Gastrocnemius medialis (tissue), 4 donors: ENCODE measurements around the gene TSPAN9. TPM values are rescaled to one million over a fixed set of nuclear protein-coding genes. Genes with fewer than 3 reads are reported as not detected.

Experiments used
- ATAC-seq, 2 donors: fragments of 150-250 bp; one replicate each; pipeline ENCODE4 v1.9.1; 2016
- DNase-seq, 2 donors: peaks; one replicate each; pipeline ENCODE4 v3.0.0-alpha.2; 2019
- H3K27ac ChIP-seq, 4 donors: fragments of 200-600 bp; sonication (generic); 1 replicate in 1 of 4; 2 replicates in 3 of 4; pipeline ENCODE4 v1.5.1; 2016 to 2018; ENCODE audit warnings: mild to moderate bottlenecking in 2 of 4, moderate library complexity in 1 of 4
- H3K27me3 ChIP-seq, 3 donors: fragments of 200-600 bp; sonication (generic) in 2 of 3; 1 replicate in 1 of 3; 2 replicates in 2 of 3; pipeline versions ENCODE4 v1.5.1 to v1.6.0; 2016 to 2019; ENCODE audit warnings: mild to moderate bottlenecking in 1 of 3, moderate library complexity in 1 of 3
- H3K36me3 ChIP-seq, 2 donors: fragments of 200-600 bp; sonication (generic) in 1 of 2; one replicate each; pipeline ENCODE4 v1.5.1; 2017 to 2018
- H3K4me1 ChIP-seq, 2 donors: fragments of 200-600 bp; sonication (generic) in 1 of 2; one replicate each; pipeline ENCODE4 v1.5.1; 2016 to 2017; ENCODE audit warnings: mild to moderate bottlenecking in 2 of 2
- H3K4me3 ChIP-seq, 4 donors: fragments of 200-600 bp; sonication (generic) in 3 of 4; 1 replicate in 1 of 4; 2 replicates in 3 of 4; pipeline ENCODE4 v1.5.1; 2016 to 2019; ENCODE audit warnings: mild to moderate bottlenecking in 2 of 4
- H3K9me3 ChIP-seq, 3 donors: fragments of 200-600 bp; sonication (generic) in 2 of 3; 1 replicate in 1 of 3; 2 replicates in 2 of 3; pipeline ENCODE4 v1.5.1; 2016 to 2019
- POLR2A ChIP-seq, 2 donors: fragments of 450-650 bp; IDR thresholded peaks; one replicate each; pipeline ENCODE4 v1.6.1; 2017; ENCODE audit warnings: antibody characterized with exemption in 2 of 2, mild to moderate bottlenecking in 2 of 2, moderate library complexity in 2 of 2
- in situ Hi-C, 4 donors: fragments of 200-750 bp; cut with MboI; loops; one replicate each; pipeline versions ENCODE4 v1.15.0 to v1.8.0; 2017; ENCODE audit warnings: low sequenced_read_pairs in 4 of 4
- intact Hi-C: fragments of 100-400 bp; cut with DNase I; formaldehyde crosslinking; loops from one replicate; pipeline ENCODE4 v1.15.1; 2023; ENCODE audit warnings: low total_unique reads
- total RNA-seq, 4 donors: library from RNA; depleted of rRNA; stranded (reverse); fragments of >200 nt; gene quantifications; one replicate each; pipeline versions ENCODE4 v1.1.0 to v1.2.3, GENCODE V29; 2016
- TF ChIP-seq, protein P1 (sequence below), 5 experiments: fragments of 450-650 bp in 3 of 5; fragments of 200-600 bp in 2 of 5; sonication (generic) in 2 of 5; IDR thresholded peaks in 4 of 5; conservative IDR thresholded peaks in 1 of 5; 1 replicate in 4 of 5; 2 replicates in 1 of 5; pipeline ENCODE4 v1.5.1; 2016 to 2019; ENCODE audit warnings: antibody characterized with exemption in 5 of 5, mild to moderate bottlenecking in 3 of 5, moderate library complexity in 3 of 5

Gene TSPAN9
- total RNA-seq, 4 donors from 2014 or later = 4.7 to 9.4 (median 7.4) TPM

DNA sequence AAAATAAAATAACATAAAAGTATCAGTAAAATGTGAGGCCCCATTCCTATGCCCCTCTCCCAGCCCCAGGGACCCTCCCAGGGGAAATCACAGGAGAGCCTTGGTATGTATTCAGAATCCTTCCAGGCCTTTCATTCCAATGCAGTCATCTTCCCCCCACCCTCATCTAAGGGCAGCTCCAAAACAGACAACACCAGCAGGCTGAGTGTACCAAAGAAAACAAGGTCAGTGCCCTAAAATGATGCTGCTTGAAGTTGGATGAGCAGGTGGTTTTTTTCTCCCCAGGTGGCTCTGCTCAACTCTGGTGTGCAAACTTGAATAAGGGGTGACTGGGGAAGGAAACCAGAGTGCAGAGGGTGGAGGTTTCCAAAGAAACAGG lies 56.2 kb downstream of the TSPAN9 start:
- no peak overlapping the region for H3K4me3 ChIP-seq
- TF ChIP-seq POLR2A (IDR thresholded peaks at IDR 0.05) = no peak
- TF ChIP-seq, protein P1, sequence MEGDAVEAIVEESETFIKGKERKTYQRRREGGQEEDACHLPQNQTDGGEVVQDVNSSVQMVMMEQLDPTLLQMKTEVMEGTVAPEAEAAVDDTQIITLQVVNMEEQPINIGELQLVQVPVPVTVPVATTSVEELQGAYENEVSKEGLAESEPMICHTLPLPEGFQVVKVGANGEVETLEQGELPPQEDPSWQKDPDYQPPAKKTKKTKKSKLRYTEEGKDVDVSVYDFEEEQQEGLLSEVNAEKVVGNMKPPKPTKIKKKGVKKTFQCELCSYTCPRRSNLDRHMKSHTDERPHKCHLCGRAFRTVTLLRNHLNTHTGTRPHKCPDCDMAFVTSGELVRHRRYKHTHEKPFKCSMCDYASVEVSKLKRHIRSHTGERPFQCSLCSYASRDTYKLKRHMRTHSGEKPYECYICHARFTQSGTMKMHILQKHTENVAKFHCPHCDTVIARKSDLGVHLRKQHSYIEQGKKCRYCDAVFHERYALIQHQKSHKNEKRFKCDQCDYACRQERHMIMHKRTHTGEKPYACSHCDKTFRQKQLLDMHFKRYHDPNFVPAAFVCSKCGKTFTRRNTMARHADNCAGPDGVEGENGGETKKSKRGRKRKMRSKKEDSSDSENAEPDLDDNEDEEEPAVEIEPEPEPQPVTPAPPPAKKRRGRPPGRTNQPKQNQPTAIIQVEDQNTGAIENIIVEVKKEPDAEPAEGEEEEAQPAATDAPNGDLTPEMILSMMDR (IDR thresholded peaks at IDR 0.05 in 4 of 5, conservative IDR thresholded peaks at IDR 0.05 in 1 of 5) = no peak
- in situ Hi-C loops (loop anchor here in 3 of 4 donors (5.0 to 25.0 kb wide), 5 partner anchors 59 to 654 kb away; partner anchors contain the start of gene TSPAN9 (in 2 of the 3)), intact Hi-C loops (no loop called here)
- H3K36me3 ChIP-seq = no peaks in the 10 kb centered on the region
- no peak for DNase-seq
- peaks cover 20 to 41% of the 10 kb centered on the region in 2 donors for H3K4me1 ChIP-seq
- no peak for ATAC-seq
- H3K27ac ChIP-seq = no peak overlapping the region
- H3K27me3 ChIP-seq = no peaks in the 10 kb centered on the region
- no peaks in the 10 kb centered on the region for H3K9me3 ChIP-seq

DNA sequence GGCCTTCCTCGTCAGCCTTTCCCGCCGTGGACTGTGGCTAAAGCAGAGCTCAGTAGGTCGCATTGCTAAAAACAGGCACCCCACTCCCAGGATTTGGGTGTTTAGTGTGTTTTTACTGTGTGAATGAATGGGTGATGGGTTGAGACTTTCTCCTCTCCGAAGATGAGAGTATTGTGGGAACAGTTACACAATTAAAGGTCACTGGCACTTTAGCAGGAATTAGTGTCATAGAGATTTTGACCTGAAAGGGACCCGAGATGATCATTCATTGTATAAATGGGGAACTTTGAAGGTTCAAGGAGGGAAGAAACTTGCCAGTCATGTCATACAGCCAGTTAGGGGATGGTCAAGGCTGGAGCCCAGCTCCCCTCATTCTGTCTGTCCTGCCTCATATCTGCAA lies 56.9 kb downstream of the TSPAN9 start:
- Histone ChIP-seq H3K36me3 (no peaks in the 10 kb centered on the region), H3K4me1 (peaks cover 20 to 40% of the 10 kb centered on the region in 2 donors), H3K27me3 (no peaks in the 10 kb centered on the region), H3K27ac (no peak overlapping the region), H3K4me3 (no peak overlapping the region), H3K9me3 (no peaks in the 10 kb centered on the region)
- intact Hi-C loops = loop anchor here (2.0 kb wide), 1 partner anchor 67 kb away; no protein-coding TSS in a partner anchor
- no peak for ATAC-seq
- TF ChIP-seq, protein P1 (IDR thresholded peaks at IDR 0.05 in 4 of 5, conservative IDR thresholded peaks at IDR 0.05 in 1 of 5) = no peak
- TF ChIP-seq POLR2A (IDR thresholded peaks at IDR 0.05) = no peak
- DNase-seq = no peak
- in situ Hi-C loops = loop anchor here in 3 of 4 donors (5.0 to 25.0 kb wide), 5 partner anchors 59 to 653 kb away; partner anchors contain the start of gene TSPAN9 (in 2 of the 3)

GRCh38 chr12:3134526-3135135 lies 57.5 kb downstream of the TSPAN9 start:
- Histone ChIP-seq H3K4me3 (no peak overlapping the region), H3K27me3 (no peaks in the 10 kb centered on the region), H3K4me1 (peaks cover 20 to 37% of the 10 kb centered on the region in 2 donors), H3K9me3 (no peaks in the 10 kb centered on the region), H3K27ac (no peak overlapping the region), H3K36me3 (no peaks in the 10 kb centered on the region)
- ATAC-seq = no peak
- no peak for DNase-seq
- intact Hi-C loops (loop anchor here (1.0 to 2.0 kb wide), 2 partner anchors 66 to 141 kb away; no protein-coding TSS in a partner anchor), in situ Hi-C loops (loop anchor here (5.0 to 25.0 kb wide), 6 partner anchors 60 to 653 kb away; partner anchors contain the start of gene TSPAN9 (in 2 of the 4))
- TF ChIP-seq POLR2A (IDR thresholded peaks at IDR 0.05) = no peak
- TF ChIP-seq, protein P1 (IDR thresholded peaks at IDR 0.05 in 4 of 5, conservative IDR thresholded peaks at IDR 0.05 in 1 of 5) = no peak

DNA sequence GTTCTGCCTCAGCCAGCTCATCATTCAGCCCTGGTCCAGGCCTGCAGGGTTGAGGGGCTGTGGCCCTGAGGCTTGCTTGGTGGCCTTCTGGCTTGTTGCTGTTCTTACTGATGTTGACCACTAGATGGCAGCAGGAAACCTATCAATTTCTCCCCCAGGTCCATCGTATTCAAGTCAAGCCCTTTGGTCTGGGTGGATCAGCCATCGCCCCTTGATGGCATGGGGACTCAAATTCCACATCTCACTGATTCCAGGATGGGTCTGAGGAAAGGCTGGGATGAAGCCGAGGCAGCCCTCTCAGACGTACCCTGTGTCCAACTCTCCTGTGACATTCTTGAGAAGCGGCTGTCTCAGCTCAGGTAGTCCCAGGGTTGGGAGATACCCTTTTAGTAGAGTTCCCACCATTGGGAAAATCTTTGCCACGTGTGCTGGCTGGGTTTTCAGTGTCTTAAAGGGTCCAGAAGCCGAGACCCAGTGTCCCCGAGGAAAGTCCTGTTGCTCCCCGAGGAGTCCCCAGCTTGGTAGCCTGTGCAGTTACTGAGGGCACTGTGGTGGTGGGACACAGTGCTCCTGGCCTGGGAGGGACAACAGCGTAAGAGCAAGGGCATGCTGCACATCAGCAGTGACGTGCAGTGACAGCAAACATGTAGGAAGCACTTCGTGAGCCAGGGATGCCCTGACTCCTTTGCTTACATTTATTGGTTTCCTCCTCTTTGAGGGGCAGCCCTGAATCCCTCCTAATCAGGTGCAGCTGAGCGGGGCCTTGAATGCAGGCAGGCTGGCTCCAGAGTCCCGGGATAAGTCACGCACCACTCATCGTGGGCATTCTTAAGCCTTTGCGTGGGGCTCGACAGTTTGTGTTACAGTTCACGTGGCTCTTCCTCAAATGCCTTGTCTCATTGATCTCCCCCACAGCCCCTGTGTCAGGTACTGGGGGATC lies 58.6 kb downstream of the TSPAN9 start:
- intact Hi-C loops (loop anchor here (1.0 to 2.0 kb wide), 2 partner anchors 65 to 140 kb away; no protein-coding TSS in a partner anchor), in situ Hi-C loops (loop anchor here (5.0 to 25.0 kb wide), 5 partner anchors 61 to 652 kb away; partner anchors contain the start of gene TSPAN9 (in 2 of the 4))
- peak; percentile 26 to 46 for DNase-seq
- H3K4me3 ChIP-seq = no peak overlapping the region
- H3K9me3 ChIP-seq = no peaks in the 10 kb centered on the region
- no peaks in the 10 kb centered on the region for H3K36me3 ChIP-seq
- peak; percentile 75 to 79 for ATAC-seq
- peaks cover 10 to 27% of the 10 kb centered on the region in 2 donors for H3K4me1 ChIP-seq
- no peak for TF ChIP-seq POLR2A (IDR thresholded peaks at IDR 0.05)
- TF ChIP-seq, protein P1 (IDR thresholded peaks at IDR 0.05 in 4 of 5, conservative IDR thresholded peaks at IDR 0.05 in 1 of 5) = peak; percentile 79 to 93 (median 88)
- no peaks in the 10 kb centered on the region for H3K27me3 ChIP-seq
- H3K27ac ChIP-seq = no peak overlapping the region
